Measurements from ENCODE around the gene SHH. TPM values are rescaled to one million over a fixed set of nuclear protein-coding genes. Genes with fewer than 3 reads are reported as not detected.

Gene SHH
- total and polyA plus RNA-seq, 2 experiments from 2014 or later = not detected

DNA sequence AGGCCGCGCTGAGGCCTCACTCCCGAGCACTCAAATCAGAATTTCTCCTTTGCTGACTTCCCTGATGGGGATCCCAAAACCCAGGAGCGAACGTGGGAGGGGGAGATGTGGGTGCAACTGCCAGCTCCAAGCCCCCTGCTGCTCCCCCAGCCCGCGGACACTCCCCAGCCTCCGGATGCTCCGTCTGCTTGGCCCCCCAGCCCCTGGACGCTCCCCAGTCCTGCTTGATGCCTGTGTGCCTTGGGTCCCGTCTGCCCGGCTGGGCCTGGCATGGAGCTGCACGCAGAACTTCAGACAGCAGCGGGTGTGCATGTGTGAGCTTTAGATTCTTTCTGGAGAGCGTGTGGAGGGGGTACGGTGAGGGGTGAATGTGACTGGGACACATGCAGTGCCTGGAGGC is 4.7 kb upstream of the SHH start:
- Histone ChIP-seq H3K79me2 (replicated peaks; ENCODE audit: insufficient read depth) (no peaks in the 10 kb centered on the region), H3F3A (replicated peaks; ENCODE audit: low read depth) (no peaks in the 10 kb centered on the region), H4K20me1 (replicated peaks; ENCODE audit: insufficient read depth) (no peaks in the 10 kb centered on the region; the same call in 1 of the 2 replicates), H3K4me2 (no peak overlapping the region), H3K4me3 (no peak overlapping the region), H3K36me3 (ENCODE audit: insufficient read depth) (no peaks in the 10 kb centered on the region), H2AFZ (no peak overlapping the region), H3K9me2 (ENCODE audit: insufficient read depth) (no peaks in the 10 kb centered on the region), H3K27ac (ENCODE audit: low read depth) (no peak overlapping the region), H3K27me3 (ENCODE audit: insufficient read depth) (peaks cover 34% of the 10 kb centered on the region), H3K4me1 (ENCODE audit: insufficient read depth) (no peaks in the 10 kb centered on the region; the same call in 1 of the 2 replicates)
- Mint-ChIP-seq H3K27ac (no peak overlapping the region), H3K9me3 (peaks cover 7% of the 10 kb centered on the region), H3K4me1 (peaks cover 24% of the 10 kb centered on the region), H3K4me3 (no peak overlapping the region), H3K27me3 (ENCODE audit: insufficient read depth, low read depth, poor library complexity) (peaks cover 45% of the 10 kb centered on the region), H3K36me3 (ENCODE audit: low read depth) (no peaks in the 10 kb centered on the region)
- no peak for TF ChIP-seq ETS1 (IDR thresholded peaks at IDR 0.05)
- no peak for ATAC-seq
- no peak for DNase-seq (ENCODE audit: low spot score)

DNA sequence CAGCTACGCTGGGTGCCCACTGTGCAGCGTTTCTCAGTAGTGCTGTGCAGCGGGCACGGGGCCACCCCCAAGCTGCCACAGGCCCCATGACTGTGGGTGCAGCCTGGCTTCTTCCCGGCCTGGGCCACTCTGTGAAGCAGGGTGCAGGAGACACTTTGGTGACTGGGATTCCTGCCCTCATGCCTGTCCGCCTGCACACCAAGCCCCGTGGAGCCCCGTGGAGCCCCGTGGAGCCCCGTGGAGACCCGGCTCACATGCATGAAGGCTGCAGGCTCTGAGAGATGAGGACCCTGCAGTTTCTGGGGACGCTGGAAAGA is 3.9 kb upstream of the SHH start:
- peaks cover 7% of the 10 kb centered on the region for H3K9me3 Mint-ChIP-seq

More for the DNA sequence above, 3.9 kb upstream of the SHH start:
- Mint-ChIP-seq H3K36me3 (ENCODE audit: low read depth) (no peaks in the 10 kb centered on the region), H3K4me3 (no peak overlapping the region), H3K4me1 (peaks cover 33% of the 10 kb centered on the region), H3K27ac (no peak overlapping the region), H3K27me3 (ENCODE audit: insufficient read depth, low read depth, poor library complexity) (peaks cover 52% of the 10 kb centered on the region)
- Histone ChIP-seq H3K27me3 (ENCODE audit: insufficient read depth) (peaks cover 42% of the 10 kb centered on the region), H4K20me1 (replicated peaks; ENCODE audit: insufficient read depth) (peaks cover 4% of the 10 kb centered on the region; the same call in 1 of the 2 replicates), H3F3A (replicated peaks; ENCODE audit: low read depth) (no peaks in the 10 kb centered on the region), H3K4me1 (ENCODE audit: insufficient read depth) (peaks cover 7% of the 10 kb centered on the region; the same call in 1 of the 2 replicates), H3K9me2 (ENCODE audit: insufficient read depth) (no peaks in the 10 kb centered on the region), H3K27ac (ENCODE audit: low read depth) (no peak overlapping the region), H3K36me3 (ENCODE audit: insufficient read depth) (no peaks in the 10 kb centered on the region), H3K4me3 (no peak overlapping the region), H2AFZ (no peak overlapping the region), H3K79me2 (replicated peaks; ENCODE audit: insufficient read depth) (no peaks in the 10 kb centered on the region), H3K4me2 (no peak overlapping the region)
- ATAC-seq (no peak), DNase-seq (ENCODE audit: low spot score) (no peak)
- no peak for TF ChIP-seq ETS1 (IDR thresholded peaks at IDR 0.05)
- no peak for TF ChIP-seq CTCF (conservative IDR thresholded peaks at IDR 0.05; ENCODE audit: low read depth in 2 of 2)
- TF ChIP-seq ZNF331 (CRISPR knock-in tag; IDR thresholded peaks at IDR 0.05; ENCODE audit: low read depth) = no peak
- no peak for TF ChIP-seq POLR2AphosphoS5 (IDR thresholded peaks at IDR 0.05; ENCODE audit: low read depth)
- TF ChIP-seq EZH2phosphoT487 (IDR thresholded peaks at IDR 0.05; ENCODE audit: unreplicated experiment) = no peak
- no peak for TF ChIP-seq ZNF462 (CRISPR knock-in tag; IDR thresholded peaks at IDR 0.05)
- TF ChIP-seq, protein P1, sequence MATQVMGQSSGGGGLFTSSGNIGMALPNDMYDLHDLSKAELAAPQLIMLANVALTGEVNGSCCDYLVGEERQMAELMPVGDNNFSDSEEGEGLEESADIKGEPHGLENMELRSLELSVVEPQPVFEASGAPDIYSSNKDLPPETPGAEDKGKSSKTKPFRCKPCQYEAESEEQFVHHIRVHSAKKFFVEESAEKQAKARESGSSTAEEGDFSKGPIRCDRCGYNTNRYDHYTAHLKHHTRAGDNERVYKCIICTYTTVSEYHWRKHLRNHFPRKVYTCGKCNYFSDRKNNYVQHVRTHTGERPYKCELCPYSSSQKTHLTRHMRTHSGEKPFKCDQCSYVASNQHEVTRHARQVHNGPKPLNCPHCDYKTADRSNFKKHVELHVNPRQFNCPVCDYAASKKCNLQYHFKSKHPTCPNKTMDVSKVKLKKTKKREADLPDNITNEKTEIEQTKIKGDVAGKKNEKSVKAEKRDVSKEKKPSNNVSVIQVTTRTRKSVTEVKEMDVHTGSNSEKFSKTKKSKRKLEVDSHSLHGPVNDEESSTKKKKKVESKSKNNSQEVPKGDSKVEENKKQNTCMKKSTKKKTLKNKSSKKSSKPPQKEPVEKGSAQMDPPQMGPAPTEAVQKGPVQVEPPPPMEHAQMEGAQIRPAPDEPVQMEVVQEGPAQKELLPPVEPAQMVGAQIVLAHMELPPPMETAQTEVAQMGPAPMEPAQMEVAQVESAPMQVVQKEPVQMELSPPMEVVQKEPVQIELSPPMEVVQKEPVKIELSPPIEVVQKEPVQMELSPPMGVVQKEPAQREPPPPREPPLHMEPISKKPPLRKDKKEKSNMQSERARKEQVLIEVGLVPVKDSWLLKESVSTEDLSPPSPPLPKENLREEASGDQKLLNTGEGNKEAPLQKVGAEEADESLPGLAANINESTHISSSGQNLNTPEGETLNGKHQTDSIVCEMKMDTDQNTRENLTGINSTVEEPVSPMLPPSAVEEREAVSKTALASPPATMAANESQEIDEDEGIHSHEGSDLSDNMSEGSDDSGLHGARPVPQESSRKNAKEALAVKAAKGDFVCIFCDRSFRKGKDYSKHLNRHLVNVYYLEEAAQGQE (IDR thresholded peaks at IDR 0.05; ENCODE audit: unreplicated experiment) = no peak
- no peak for TF ChIP-seq STAT1 (IDR thresholded peaks at IDR 0.05; ENCODE audit: unreplicated experiment)

Measured in GM23338 (cell line).